Caco-2 (cell line): ENCODE data around the gene ODF2L. TPM values are rescaled to one million over a fixed set of nuclear protein-coding genes. Genes with fewer than 3 reads are reported as not detected.

Experiments used
- BruUV-seq: library from RNA; stranded (reverse); fragments of 400-500 nt; replicated peaks from 2 replicates; lab custom pipeline; 2021; lab: Mats Ljungman, UMichigan
- CTCF ChIA-PET: fragments of 300-600 bp; sonication (Branson Sonifier 250); formaldehyde crosslinking; loops from one replicate; lab custom pipeline; 2022; ENCODE audit warnings: antibody characterized with exemption; lab: Charles Lee
- POLR2A ChIA-PET: fragments of 300-600 bp; sonication (Branson Sonifier 250); formaldehyde crosslinking; loops from one replicate; lab custom pipeline; 2022; ENCODE audit warnings: antibody characterized with exemption; lab: Charles Lee
- DNase-seq, 2 experiments: peaks; one replicate each; pipeline versions ENCODE4 v3.0.0 to v3.0.0-alpha.2; 2020 to 2022
- H3K27me3 ChIP-seq: replicated peaks from 2 replicates; pipeline ENCODE4 v1.6.0; 2011; ENCODE audit warnings: low read length; ENCODE audit not compliant: control insufficient read depth, insufficient read depth
- H3K36me3 ChIP-seq: 2 replicates; pipeline ENCODE4 v1.5.1; 2011; ENCODE audit warnings: low read length; ENCODE audit not compliant: control insufficient read depth, insufficient read depth
- H3K4me1 ChIP-seq: fragments of 250-450 bp; sonication (Bioruptor Pico); 2 replicates; pipeline ENCODE4 v1.5.1; 2020; ENCODE audit warnings: mild to moderate bottlenecking
- H3K4me3 ChIP-seq: 2 replicates; pipeline ENCODE4 v1.5.1; 2011; ENCODE audit warnings: low read depth, mild to moderate bottlenecking, control low read depth, low read length
- H3K9me3 ChIP-seq: fragments of 250-450 bp; sonication (Bioruptor Pico); 2 replicates; pipeline ENCODE4 v1.5.1; 2020; ENCODE audit warnings: mild to moderate bottlenecking, moderate library complexity
- H3K27ac Mint-ChIP-seq: one replicate; pipeline ENCODE4 v1.8.0; 2022; ENCODE audit warnings: mixed read lengths; ENCODE audit not compliant: unreplicated experiment
- H3K27me3 Mint-ChIP-seq: one replicate; pipeline ENCODE4 v1.8.0; 2022; ENCODE audit warnings: mixed read lengths; ENCODE audit not compliant: insufficient read depth, unreplicated experiment
- H3K36me3 Mint-ChIP-seq: one replicate; pipeline ENCODE4 v1.8.0; 2022; ENCODE audit warnings: mild to moderate bottlenecking, mixed read lengths; ENCODE audit not compliant: insufficient read depth, unreplicated experiment
- H3K4me1 Mint-ChIP-seq: one replicate; pipeline ENCODE4 v1.8.0; 2022; ENCODE audit warnings: low read depth, mixed read lengths; ENCODE audit not compliant: unreplicated experiment
- H3K4me3 Mint-ChIP-seq: one replicate; pipeline ENCODE4 v1.8.0; 2022; ENCODE audit warnings: mild to moderate bottlenecking, moderate library complexity, mixed read lengths; ENCODE audit not compliant: unreplicated experiment
- H3K9me3 Mint-ChIP-seq: one replicate; pipeline ENCODE4 v1.8.0; 2022; ENCODE audit warnings: mixed read lengths; ENCODE audit not compliant: unreplicated experiment
- CTCF ChIP-seq, 2 experiments: fragments of 200-600 bp in 1 of 2; IDR thresholded peaks; 1 replicate in 1 of 2; 2 replicates in 1 of 2; pipeline versions ENCODE4 v1.5.1 to v1.8.0; 2011 to 2022; ENCODE audit warnings: antibody characterized with exemption in 1 of 2, control low read depth in 1 of 2, inconsistent platforms in 1 of 2, low read depth in 1 of 2, low read length in 1 of 2, mild to moderate bottlenecking in 1 of 2, moderate library complexity in 1 of 2; ENCODE audit not compliant: insufficient read depth in 1 of 2, severe bottlenecking in 1 of 2, unreplicated experiment in 1 of 2
- intact Hi-C: fragments of 100-400 bp; cut with micrococcal nuclease; formaldehyde crosslinking; loops from one replicate; pipeline ENCODE4 v1.10.0; 2022; ENCODE audit not compliant: unreplicated experiment
- total RNA-seq: library from RNA; stranded (reverse); gene quantifications from 2 replicates; pipeline ENCODE4 v1.2.3, GENCODE V29; 2022

ODF2L gene
- total RNA-seq, 1 experiment from 2014 or later, result 9.7 TPM

- peaks cover 15% of the 10 kb centered on the region for H3K9me3 Mint-ChIP-seq
- ChIA-PET CTCF (interaction anchor here (0.6 to 1.7 kb wide), 3 partner anchors 124 to 906 kb away, joined by 3 to 4 read pairs (median 4); no protein-coding TSS in a partner anchor), POLR2A (no interaction called here)
- DNase-seq, result peak in 1 of 2 experiments; percentile 4
- no peaks in the 10 kb centered on the region for H3K4me1 ChIP-seq
- H3K27ac Mint-ChIP-seq, result no peak overlapping the region
- no peaks in the 10 kb centered on the region for H3K4me1 Mint-ChIP-seq
- no peaks in the 10 kb centered on the region for H3K27me3 ChIP-seq
- no peaks in the 10 kb centered on the region for H3K36me3 ChIP-seq
- intact Hi-C loops, result loop anchor here (1.0 to 10.0 kb wide), 5 partner anchors 122 to 534 kb away; partner anchors contain the start of genes HS2ST1 and SELENOF
- H3K27me3 Mint-ChIP-seq, result no peaks in the 10 kb centered on the region
- no peak overlapping the region for H3K4me3 Mint-ChIP-seq
- H3K9me3 ChIP-seq, result no peaks in the 10 kb centered on the region
- no peak overlapping the region for H3K4me3 ChIP-seq
- peak; percentile 47 to 52 for TF ChIP-seq CTCF (IDR thresholded peaks at IDR 0.05; ENCODE audit: insufficient read depth in 1 of 2, low read depth in 1 of 2, low read length in 1 of 2, severe bottlenecking in 1 of 2, unreplicated experiment in 1 of 2)
- H3K36me3 Mint-ChIP-seq, result peaks cover 6% of the 10 kb centered on the region
- BruUV-seq, result no TSS peak
These were observed 15.8 kb downstream of the ODF2L start for GRCh38 chr1:86380257-86380861.

- no TSS peak for BruUV-seq
- intact Hi-C loops, result no loop called here
- H3K4me1 ChIP-seq, result no peaks in the 10 kb centered on the region
- DNase-seq, result no peak
- no peaks in the 10 kb centered on the region for H3K36me3 ChIP-seq
- Mint-ChIP-seq H3K27me3 (no peaks in the 10 kb centered on the region), H3K4me3 (no peak overlapping the region), H3K9me3 (peaks cover 15% of the 10 kb centered on the region), H3K36me3 (peaks cover 6% of the 10 kb centered on the region), H3K27ac (no peak overlapping the region), H3K4me1 (no peaks in the 10 kb centered on the region)
- ChIA-PET CTCF (no interaction called here), POLR2A (no interaction called here)
- H3K9me3 ChIP-seq, result no peaks in the 10 kb centered on the region
- H3K4me3 ChIP-seq, result no peak overlapping the region
- H3K27me3 ChIP-seq, result no peaks in the 10 kb centered on the region
- no peak for TF ChIP-seq CTCF (IDR thresholded peaks at IDR 0.05; ENCODE audit: insufficient read depth in 1 of 2, low read depth in 1 of 2, low read length in 1 of 2, severe bottlenecking in 1 of 2, unreplicated experiment in 1 of 2)
These were observed 17.3 kb downstream of the ODF2L start for GRCh38 chr1:86378813-86379212.

GRCh38 chr1:86377341-86377740 is 18.8 kb downstream of the ODF2L start:
- intact Hi-C loops, result no loop called here
- CTCF ChIA-PET, result no interaction called here
- H3K27me3 Mint-ChIP-seq, result no peaks in the 10 kb centered on the region
- no peaks in the 10 kb centered on the region for H3K4me1 Mint-ChIP-seq
- no peaks in the 10 kb centered on the region for H3K4me1 ChIP-seq
- H3K36me3 Mint-ChIP-seq, result peaks cover 6% of the 10 kb centered on the region
- no peaks in the 10 kb centered on the region for H3K27me3 ChIP-seq
- H3K4me3 Mint-ChIP-seq, result no peak overlapping the region
- BruUV-seq, result no TSS peak
- H3K9me3 ChIP-seq, result no peaks in the 10 kb centered on the region
- no peak for DNase-seq
- POLR2A ChIA-PET, result no interaction called here
- peaks cover 15% of the 10 kb centered on the region for H3K9me3 Mint-ChIP-seq
- no peaks in the 10 kb centered on the region for H3K36me3 ChIP-seq
- no peak overlapping the region for H3K27ac Mint-ChIP-seq
- no peak for TF ChIP-seq CTCF (IDR thresholded peaks at IDR 0.05; ENCODE audit: insufficient read depth in 1 of 2, low read depth in 1 of 2, low read length in 1 of 2, severe bottlenecking in 1 of 2, unreplicated experiment in 1 of 2)
- no peak overlapping the region for H3K4me3 ChIP-seq
